Activated CD8-positive, alpha-beta T cell treated with anti-CD3 and anti-CD28 coated beads for 36 hours (primary cell): ENCODE data around the gene NEDD4. TPM values are rescaled to one million over a fixed set of nuclear protein-coding genes. Genes with fewer than 3 reads are reported as not detected.

Experiments
- ATAC-seq: fragments of 200-7000 bp; cut with Tn5 transposase; one replicate; pipeline ENCODE4 v1.10.0; 2021; ENCODE audit warnings: mild to moderate bottlenecking, moderate library complexity
- CTCF ChIA-PET: fragments of 350-600 bp; sonication (Branson Sonifier 250); formaldehyde crosslinking; loops from one replicate; lab custom pipeline; 2021; ENCODE audit warnings: antibody characterized with exemption; lab: Charles Lee
- POLR2A ChIA-PET: fragments of 350-600 bp; sonication (Branson Sonifier 250); formaldehyde crosslinking; loops from one replicate; lab custom pipeline; 2021; ENCODE audit warnings: antibody characterized with exemption; lab: Charles Lee
- DNase-seq: peaks from one replicate; pipeline ENCODE4 v3.0.0-alpha.2; 2020
- H3K27ac Mint-ChIP-seq: one replicate; pipeline ENCODE4 v1.8.0; 2021; ENCODE audit warnings: mild to moderate bottlenecking, mixed read lengths
- H3K27me3 Mint-ChIP-seq: one replicate; pipeline ENCODE4 v1.8.0; 2021; ENCODE audit warnings: mixed read lengths
- H3K36me3 Mint-ChIP-seq: one replicate; pipeline ENCODE4 v1.8.0; 2021; ENCODE audit warnings: low read depth, mixed read lengths
- H3K4me1 Mint-ChIP-seq: one replicate; pipeline ENCODE4 v1.8.0; 2021; ENCODE audit warnings: low read depth, mixed read lengths
- H3K4me3 Mint-ChIP-seq: one replicate; pipeline ENCODE4 v1.8.0; 2021; ENCODE audit warnings: mild to moderate bottlenecking, moderate library complexity, mixed read lengths
- H3K9me3 Mint-ChIP-seq: one replicate; pipeline ENCODE4 v1.8.0; 2021; ENCODE audit warnings: mixed read lengths
- intact Hi-C: fragments of 100-400 bp; cut with micrococcal nuclease; formaldehyde crosslinking; loops from one replicate; pipeline ENCODE4 v1.10.0; 2022
- total RNA-seq, 2 experiments: library from RNA; stranded (reverse); gene quantifications; one replicate each; pipeline ENCODE4 v1.2.3, GENCODE V29; 2021
- TF ChIP-seq, protein P1 (sequence below): fragments of 200-600 bp; IDR thresholded peaks from one replicate; pipeline ENCODE4 v1.8.0; 2022; ENCODE audit warnings: antibody characterized with exemption, mild to moderate bottlenecking

NEDD4 gene
- total RNA-seq, 2 experiments from 2014 or later: 10.4 to 11.8 TPM

- DNase-seq (no peak), ATAC-seq (no peak)
- Mint-ChIP-seq H3K27me3 (peaks cover 5% of the 10 kb centered on the region), H3K9me3 (no peaks in the 10 kb centered on the region), H3K4me3 (no peak overlapping the region), H3K4me1 (peaks cover 16% of the 10 kb centered on the region), H3K27ac (no peak overlapping the region), H3K36me3 (peaks cover 7% of the 10 kb centered on the region)
- intact Hi-C loops: no loop called here
- ChIA-PET CTCF (interaction anchor here (0.6 to 1.8 kb wide), 2 partner anchors 12 to 49 kb away, joined by 3 to 4 read pairs; no protein-coding TSS in a partner anchor), POLR2A (interaction anchor here (0.6 kb wide), 1 partner anchor 9 kb away, joined by 3 read pairs; no protein-coding TSS in a partner anchor)
- TF ChIP-seq, protein P1, sequence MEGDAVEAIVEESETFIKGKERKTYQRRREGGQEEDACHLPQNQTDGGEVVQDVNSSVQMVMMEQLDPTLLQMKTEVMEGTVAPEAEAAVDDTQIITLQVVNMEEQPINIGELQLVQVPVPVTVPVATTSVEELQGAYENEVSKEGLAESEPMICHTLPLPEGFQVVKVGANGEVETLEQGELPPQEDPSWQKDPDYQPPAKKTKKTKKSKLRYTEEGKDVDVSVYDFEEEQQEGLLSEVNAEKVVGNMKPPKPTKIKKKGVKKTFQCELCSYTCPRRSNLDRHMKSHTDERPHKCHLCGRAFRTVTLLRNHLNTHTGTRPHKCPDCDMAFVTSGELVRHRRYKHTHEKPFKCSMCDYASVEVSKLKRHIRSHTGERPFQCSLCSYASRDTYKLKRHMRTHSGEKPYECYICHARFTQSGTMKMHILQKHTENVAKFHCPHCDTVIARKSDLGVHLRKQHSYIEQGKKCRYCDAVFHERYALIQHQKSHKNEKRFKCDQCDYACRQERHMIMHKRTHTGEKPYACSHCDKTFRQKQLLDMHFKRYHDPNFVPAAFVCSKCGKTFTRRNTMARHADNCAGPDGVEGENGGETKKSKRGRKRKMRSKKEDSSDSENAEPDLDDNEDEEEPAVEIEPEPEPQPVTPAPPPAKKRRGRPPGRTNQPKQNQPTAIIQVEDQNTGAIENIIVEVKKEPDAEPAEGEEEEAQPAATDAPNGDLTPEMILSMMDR: no peak
Observed at GRCh38 chr15:55989383-55989782, 4.0 kb downstream of the NEDD4 start.

DNA sequence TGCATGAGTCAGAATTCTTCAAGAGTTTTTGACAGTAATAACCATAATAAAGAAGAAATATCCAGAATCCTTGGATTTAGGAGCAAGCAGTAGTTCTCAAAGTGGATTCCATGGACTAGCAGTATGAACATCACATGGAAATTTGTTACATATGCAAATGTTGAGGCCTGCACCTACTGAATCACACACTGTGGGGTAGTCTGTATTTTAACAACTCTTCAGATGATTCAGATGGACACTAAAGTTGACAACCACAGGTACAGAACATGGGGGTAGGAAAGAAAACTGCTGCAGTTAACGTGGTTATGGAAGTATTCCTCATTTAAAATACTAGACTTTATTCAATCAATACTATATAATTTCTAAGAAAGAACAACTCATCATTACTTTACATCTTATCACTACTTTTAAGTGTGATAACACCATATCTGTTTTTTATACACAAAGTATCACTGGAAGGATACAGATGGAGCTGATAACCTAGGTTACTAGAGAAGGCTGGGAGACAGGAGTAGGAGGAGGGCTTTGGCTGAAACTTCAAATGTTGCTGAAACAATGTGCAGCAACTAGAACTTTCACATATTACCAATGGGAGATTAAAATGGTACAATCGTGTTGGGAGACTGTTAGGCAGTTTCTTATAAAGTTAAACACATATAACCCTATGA, 11.7 kb downstream of the NEDD4 start:
- ATAC-seq (peak; percentile 62), DNase-seq (no peak)
- Mint-ChIP-seq H3K4me3 (no peak overlapping the region), H3K4me1 (peaks cover 5% of the 10 kb centered on the region), H3K9me3 (no peaks in the 10 kb centered on the region), H3K27me3 (peaks cover 2% of the 10 kb centered on the region), H3K36me3 (peaks cover 2% of the 10 kb centered on the region), H3K27ac (no peak overlapping the region)
- TF ChIP-seq, protein P1: no peak
- CTCF ChIA-PET: no interaction called here
- POLR2A ChIA-PET: no interaction called here
- intact Hi-C loops: no loop called here

DNA sequence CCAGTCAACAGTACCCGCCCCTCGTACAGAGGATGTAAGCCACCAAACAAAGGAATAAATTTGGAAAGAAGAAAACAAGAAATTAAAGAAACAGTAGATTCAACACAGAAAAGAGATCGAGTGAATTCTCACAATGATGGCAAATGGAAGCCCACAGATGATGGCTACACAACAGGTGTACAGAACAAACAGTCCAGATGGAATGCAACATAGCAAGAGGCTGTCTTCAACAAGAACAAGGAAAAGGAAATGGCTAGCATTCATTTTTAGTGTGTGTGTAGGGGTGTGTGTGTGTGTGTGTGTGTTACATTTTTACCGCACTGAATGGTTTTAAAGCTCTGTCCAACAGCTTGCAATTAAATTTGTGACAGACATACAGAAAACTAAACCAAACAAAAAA, 12.9 kb downstream of the NEDD4 start:
- H3K9me3 Mint-ChIP-seq: no peaks in the 10 kb centered on the region
- CTCF ChIA-PET: interaction anchor here (0.6 kb wide), 1 partner anchor 62 kb away, joined by 3 read pairs; no protein-coding TSS in a partner anchor
- DNase-seq (no peak), ATAC-seq (no peak)
- H3K27ac Mint-ChIP-seq: no peak overlapping the region
- POLR2A ChIA-PET: interaction anchor here (0.7 kb wide), 1 partner anchor 8 kb away, joined by 3 read pairs; no protein-coding TSS in a partner anchor
- H3K4me1 Mint-ChIP-seq: peaks cover 5% of the 10 kb centered on the region
- TF ChIP-seq, protein P1: no peak
- peaks cover 2% of the 10 kb centered on the region for H3K27me3 Mint-ChIP-seq
- H3K4me3 Mint-ChIP-seq: no peak overlapping the region
- no peaks in the 10 kb centered on the region for H3K36me3 Mint-ChIP-seq
- intact Hi-C loops: no loop called here

DNA sequence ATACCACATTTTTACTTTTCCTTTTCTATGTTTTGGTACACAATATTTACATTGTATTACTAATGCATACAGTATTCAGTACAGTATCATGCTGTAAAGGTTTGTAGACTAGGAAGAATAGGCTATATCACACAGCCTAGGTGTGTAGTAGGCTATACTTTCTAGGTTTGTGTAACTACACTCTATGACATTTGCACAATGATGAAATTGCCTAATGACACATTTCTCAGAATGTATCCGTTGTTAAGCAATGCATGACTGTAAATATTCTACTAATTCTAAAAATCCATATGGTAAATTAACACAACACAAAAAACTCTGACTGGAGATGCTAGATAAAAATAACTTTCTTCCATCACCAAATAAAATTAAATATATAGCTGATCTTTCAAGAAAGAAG, 16.2 kb downstream of the NEDD4 start:
- TF ChIP-seq, protein P1: no peak
- intact Hi-C loops: no loop called here
- POLR2A ChIA-PET: no interaction called here
- CTCF ChIA-PET: interaction anchor here (0.7 kb wide), 1 partner anchor 12 kb away, joined by 3 read pairs; no protein-coding TSS in a partner anchor
- H3K27me3 Mint-ChIP-seq: no peaks in the 10 kb centered on the region
- no peak overlapping the region for H3K27ac Mint-ChIP-seq
- no peak for DNase-seq
- ATAC-seq: no peak
- peaks cover 5% of the 10 kb centered on the region for H3K4me1 Mint-ChIP-seq
- H3K36me3 Mint-ChIP-seq: no peaks in the 10 kb centered on the region
- H3K4me3 Mint-ChIP-seq: no peak overlapping the region
- no peaks in the 10 kb centered on the region for H3K9me3 Mint-ChIP-seq

- peaks cover 2% of the 10 kb centered on the region for H3K9me3 Mint-ChIP-seq
- CTCF ChIA-PET: no interaction called here
- no peak for DNase-seq
- intact Hi-C loops: no loop called here
- no peaks in the 10 kb centered on the region for H3K4me1 Mint-ChIP-seq
- TF ChIP-seq, protein P1: no peak
- no peak for ATAC-seq
- no peak overlapping the region for H3K4me3 Mint-ChIP-seq
- no peaks in the 10 kb centered on the region for H3K27me3 Mint-ChIP-seq
- POLR2A ChIA-PET: no interaction called here
- peaks cover 2% of the 10 kb centered on the region for H3K36me3 Mint-ChIP-seq
- H3K27ac Mint-ChIP-seq: no peak overlapping the region
Observed at GRCh38 chr15:55970286-55970685, 23.1 kb downstream of the NEDD4 start.
